HG03025 (cell line): ENCODE measurements around the gene AMBP.

Experiments
- ATAC-seq: cut with Tn5 transposase; IDR thresholded peaks from one replicate; pipeline ENCODE4 v1.9.1; 2021; ENCODE audit warnings: mild to moderate bottlenecking, moderate library complexity; ENCODE audit not compliant: unreplicated experiment, low FRiP score

Gene AMBP

GRCh38 chr9:114076237-114077161 is 1.6 kb downstream of the AMBP start:
- no peak for ATAC-seq

GRCh38 chr9:114075602-114076001 is 2.5 kb downstream of the AMBP start:
- ATAC-seq: no peak

GRCh38 chr9:114072184-114073140 is 5.6 kb downstream of the AMBP start:
- ATAC-seq: no peak

- ATAC-seq: no peak
These were observed 6.8 kb downstream of the AMBP start for GRCh38 chr9:114071197-114071795.

GRCh38 chr9:114070188-114071103 is 7.7 kb downstream of the AMBP start:
- no peak for ATAC-seq

- no peak for ATAC-seq
These were observed 8.5 kb downstream of the AMBP start for GRCh38 chr9:114069476-114070187.

GRCh38 chr9:114065304-114065703 is 12.8 kb downstream of the AMBP start:
- no peak for ATAC-seq

- ATAC-seq: no peak
These were observed 16.1 kb downstream of the AMBP start for GRCh38 chr9:114061830-114062474.

- ATAC-seq: no peak
These were observed 16.8 kb downstream of the AMBP start for GRCh38 chr9:114061292-114061691.

- no peak for ATAC-seq
These were observed 17.4 kb downstream of the AMBP start for GRCh38 chr9:114060711-114061110.

GRCh38 chr9:114060070-114060469 is 18.0 kb downstream of the AMBP start:
- no peak for ATAC-seq

- no peak for ATAC-seq
These were observed 18.9 kb downstream of the AMBP start for GRCh38 chr9:114059047-114059803.

- no peak for ATAC-seq
These were observed 19.4 kb downstream of the AMBP start for GRCh38 chr9:114058688-114059046.

GRCh38 chr9:114057161-114057885 is 20.8 kb downstream of the AMBP start:
- ATAC-seq: no peak

GRCh38 chr9:114056527-114056926 is 21.6 kb downstream of the AMBP start:
- ATAC-seq: no peak

GRCh38 chr9:114055894-114056293 is 22.2 kb downstream of the AMBP start:
- no peak for ATAC-seq

GRCh38 chr9:114055061-114055460 is 23.0 kb downstream of the AMBP start:
- no peak for ATAC-seq
